GM19099 (cell line): ENCODE results near the gene HSPG2.

Experiments used
- POLR2A ChIP-seq: IDR thresholded peaks from 3 replicates; pipeline ENCODE4 v1.6.1; 2011; ENCODE audit warnings: low read depth; ENCODE audit not compliant: insufficient read length; ENCODE audit errors: extremely low read depth

Gene HSPG2

GRCh38 chr1:21931171-21932093 lies 5.7 kb downstream of the HSPG2 start:
- TF ChIP-seq POLR2A: no peak

- no peak for TF ChIP-seq POLR2A
Measured at GRCh38 chr1:21930629-21931170, 6.4 kb downstream of the HSPG2 start.

DNA sequence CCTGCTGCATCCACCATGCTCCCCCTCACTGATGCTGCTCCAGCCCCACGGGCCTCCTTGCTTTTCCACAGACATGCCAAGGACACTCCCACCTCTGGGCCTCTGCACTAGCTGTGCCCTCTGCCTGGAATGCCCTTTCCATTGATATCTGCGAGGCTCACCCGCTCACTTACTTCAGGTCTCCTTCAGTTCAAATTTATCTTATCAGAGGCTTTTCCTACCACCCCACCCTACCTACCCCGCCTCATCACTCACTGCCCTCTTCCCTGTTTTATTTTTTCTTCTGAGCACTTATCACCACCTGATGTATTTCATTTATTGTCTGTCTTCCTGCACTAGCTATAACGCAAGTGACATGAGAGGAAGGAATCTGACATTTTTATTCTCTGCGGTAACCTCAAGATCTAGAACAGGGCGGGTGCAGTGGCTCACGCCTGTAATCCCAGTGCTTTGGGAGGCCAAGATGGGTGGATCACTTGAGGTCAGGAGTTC lies 7.0 kb downstream of the HSPG2 start:
- no peak for TF ChIP-seq POLR2A

GRCh38 chr1:21927533-21928237 lies 9.4 kb downstream of the HSPG2 start:
- TF ChIP-seq POLR2A: no peak

- TF ChIP-seq POLR2A: no peak
Measured at GRCh38 chr1:21926814-21927532, 10.1 kb downstream of the HSPG2 start.

DNA sequence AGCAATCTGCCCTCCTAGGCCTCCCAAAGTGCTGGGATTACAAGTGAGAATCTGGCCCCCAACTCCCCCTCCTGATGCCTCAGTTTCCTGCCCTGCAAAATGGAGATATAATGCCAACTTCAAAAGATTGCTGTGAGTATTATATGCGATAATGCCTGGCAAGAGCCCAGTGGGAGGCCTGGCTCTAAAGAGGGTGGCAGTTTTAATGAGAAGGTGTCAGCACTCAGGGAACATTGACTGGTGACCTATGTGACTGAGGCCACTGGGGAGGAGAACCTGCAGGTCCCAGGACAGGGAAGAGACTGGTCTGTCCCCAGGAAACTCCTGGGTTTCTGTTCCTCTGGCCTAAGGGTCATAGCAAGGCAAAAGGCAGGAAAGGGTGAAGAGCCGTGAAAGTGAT lies 11.0 kb downstream of the HSPG2 start:
- TF ChIP-seq POLR2A: no peak

DNA sequence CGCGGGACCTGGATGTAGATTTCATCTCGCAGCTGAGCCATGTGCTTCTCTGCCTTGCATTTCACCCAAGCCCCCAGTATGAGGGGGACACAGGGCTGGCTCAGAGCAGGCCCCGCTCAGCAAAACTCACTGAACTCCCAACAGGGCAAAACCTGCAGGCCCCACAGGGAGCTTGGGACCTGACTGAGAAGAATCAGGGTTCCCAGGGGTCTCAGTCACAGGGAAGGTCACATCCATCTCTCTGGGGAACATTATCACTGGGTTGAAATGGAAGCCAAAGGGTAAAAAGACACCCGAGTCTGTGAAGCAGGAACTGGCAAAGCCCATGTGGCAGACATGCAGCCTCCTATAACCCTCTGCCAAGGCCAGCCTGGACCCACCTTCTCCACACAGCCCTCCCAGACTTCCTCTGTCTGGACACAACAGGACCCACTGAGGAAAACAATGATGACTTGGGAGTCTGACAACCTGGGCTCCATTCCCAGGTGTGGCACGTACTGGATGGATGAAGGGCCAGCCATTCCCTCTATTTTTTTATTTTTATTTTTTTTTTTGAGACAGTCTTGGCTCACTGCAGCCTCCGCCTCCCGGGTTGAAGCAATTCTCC lies 11.7 kb downstream of the HSPG2 start:
- no peak for TF ChIP-seq POLR2A

GRCh38 chr1:21924503-21925005 lies 12.6 kb downstream of the HSPG2 start:
- no peak for TF ChIP-seq POLR2A

- TF ChIP-seq POLR2A: no peak
Measured at GRCh38 chr1:21922090-21923013, 14.8 kb downstream of the HSPG2 start.

DNA sequence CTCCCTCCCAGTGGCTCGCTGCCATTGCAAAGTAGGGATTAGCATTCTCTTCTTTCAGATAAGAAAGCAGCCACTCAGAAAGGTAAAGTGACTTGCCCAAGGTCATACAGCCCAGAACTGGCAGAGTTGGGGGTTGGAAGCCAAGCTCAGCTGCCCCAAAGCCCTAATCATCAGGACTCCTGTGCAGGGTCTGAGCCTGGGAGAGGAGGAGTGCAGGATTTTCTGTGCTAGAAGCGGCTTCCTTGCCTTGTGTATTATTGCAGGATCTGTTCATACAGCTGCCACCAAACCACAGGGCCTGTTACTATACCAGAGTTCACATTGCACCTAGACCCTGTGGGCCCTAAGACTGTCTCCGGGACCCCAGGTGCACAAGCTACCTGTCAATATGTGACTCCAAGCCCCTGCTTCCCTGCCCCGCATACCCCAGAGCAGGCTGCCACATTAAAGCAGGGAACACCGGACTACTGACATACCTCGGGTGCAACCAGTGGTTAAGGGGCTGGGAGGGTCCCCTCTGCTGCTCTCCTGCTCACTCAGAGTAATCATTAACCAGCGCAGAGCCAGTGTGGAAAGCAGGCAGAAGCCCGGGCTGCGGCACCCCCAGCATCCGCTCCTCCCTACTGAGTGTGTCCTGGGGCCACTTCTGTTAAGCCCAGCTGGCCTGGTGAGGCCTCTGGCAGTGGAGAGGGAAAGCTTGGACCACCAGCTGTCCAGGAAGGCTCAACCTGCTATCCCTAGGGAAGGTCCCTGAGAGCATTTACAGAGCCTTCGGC lies 15.8 kb downstream of the HSPG2 start:
- TF ChIP-seq POLR2A: no peak

DNA sequence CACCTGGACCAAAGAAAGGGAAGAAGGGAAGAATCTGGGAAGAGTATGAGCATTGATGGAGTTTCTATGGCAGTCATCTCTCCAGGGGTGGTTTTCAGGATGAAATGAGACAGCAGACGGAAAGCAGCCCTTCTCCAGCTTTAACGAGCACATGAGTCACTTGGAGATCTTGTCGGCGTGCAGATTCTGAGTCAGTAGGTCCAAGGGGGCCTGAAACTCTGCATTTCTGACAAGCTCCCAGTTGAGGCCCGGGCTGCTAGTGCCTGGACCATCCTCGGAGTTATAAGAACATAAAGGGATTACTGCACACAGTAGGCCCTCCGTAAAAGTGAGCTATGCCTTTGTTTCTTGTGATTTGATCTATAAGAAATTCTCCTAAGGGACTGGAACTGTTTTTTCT lies 17.6 kb downstream of the HSPG2 start:
- TF ChIP-seq POLR2A: no peak

- TF ChIP-seq POLR2A: no peak
Measured at GRCh38 chr1:21916447-21917238, 20.5 kb downstream of the HSPG2 start.
